ENCODE measurements around the gene DPH1.

DNA sequence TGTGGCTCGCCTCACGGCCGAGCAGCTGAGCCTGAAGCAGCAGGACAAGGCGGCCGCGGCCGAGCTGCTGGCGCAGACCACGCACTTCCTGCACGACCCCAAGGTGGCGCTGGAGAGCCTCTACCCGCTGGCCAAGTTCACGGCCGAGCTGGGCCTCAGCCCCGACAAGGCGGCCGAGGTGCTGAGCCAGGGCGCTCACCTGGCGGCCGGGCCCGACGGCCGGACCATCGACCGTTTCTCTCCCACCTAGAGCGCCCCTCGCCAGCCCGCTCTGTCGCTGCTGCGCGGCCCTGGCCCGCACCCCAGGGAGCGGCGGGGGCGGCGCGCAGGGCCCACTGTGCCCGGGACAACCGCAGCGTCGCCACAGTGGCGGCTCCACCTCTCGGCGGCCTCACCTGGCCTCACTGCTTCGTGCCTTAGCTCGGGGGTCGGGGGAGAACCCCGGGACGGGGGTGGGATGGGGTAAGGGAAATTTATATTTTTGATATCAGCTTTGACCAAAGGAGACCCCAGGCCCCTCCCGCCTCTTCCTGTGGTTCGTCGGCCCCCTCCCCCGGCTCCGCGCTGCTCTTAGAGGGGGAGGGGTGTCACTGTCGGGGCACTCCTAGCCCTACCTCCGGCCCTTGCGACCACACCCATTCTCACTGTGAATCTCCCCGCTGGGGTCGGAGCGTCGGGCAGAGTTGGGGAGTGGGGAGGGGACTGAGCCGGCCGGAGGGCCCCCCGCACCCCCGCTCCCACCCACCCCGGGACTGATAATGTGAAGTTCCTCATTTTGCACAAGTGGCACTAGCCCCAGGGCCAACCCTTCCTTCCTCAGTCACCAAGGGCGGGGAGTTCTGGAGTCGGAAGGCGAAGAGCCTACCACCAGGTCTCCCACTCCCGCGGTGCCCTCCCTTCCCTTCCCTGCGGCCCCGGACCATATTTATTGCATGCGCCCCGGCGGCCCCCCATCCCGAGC lies 28.9 kb downstream of the DPH1 start:
- TF ChIP-seq, protein P1, sequence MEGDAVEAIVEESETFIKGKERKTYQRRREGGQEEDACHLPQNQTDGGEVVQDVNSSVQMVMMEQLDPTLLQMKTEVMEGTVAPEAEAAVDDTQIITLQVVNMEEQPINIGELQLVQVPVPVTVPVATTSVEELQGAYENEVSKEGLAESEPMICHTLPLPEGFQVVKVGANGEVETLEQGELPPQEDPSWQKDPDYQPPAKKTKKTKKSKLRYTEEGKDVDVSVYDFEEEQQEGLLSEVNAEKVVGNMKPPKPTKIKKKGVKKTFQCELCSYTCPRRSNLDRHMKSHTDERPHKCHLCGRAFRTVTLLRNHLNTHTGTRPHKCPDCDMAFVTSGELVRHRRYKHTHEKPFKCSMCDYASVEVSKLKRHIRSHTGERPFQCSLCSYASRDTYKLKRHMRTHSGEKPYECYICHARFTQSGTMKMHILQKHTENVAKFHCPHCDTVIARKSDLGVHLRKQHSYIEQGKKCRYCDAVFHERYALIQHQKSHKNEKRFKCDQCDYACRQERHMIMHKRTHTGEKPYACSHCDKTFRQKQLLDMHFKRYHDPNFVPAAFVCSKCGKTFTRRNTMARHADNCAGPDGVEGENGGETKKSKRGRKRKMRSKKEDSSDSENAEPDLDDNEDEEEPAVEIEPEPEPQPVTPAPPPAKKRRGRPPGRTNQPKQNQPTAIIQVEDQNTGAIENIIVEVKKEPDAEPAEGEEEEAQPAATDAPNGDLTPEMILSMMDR (conservative IDR thresholded peaks at IDR 0.05; ENCODE audit: low read length): peak; percentile 45
- no peak for TF ChIP-seq EZH2phosphoT487 (IDR thresholded peaks at IDR 0.05; ENCODE audit: borderline replicate concordance)
